Natural killer cell (primary cell): ENCODE results near the gene FANCI. TPM values are rescaled to one million over a fixed set of nuclear protein-coding genes. Genes with fewer than 3 reads are reported as not detected.
A peak's percentile ranks its signal among the peaks of the same experiment; 100 is the strongest.

Experiments
- ATAC-seq, 3 donors: fragments of 150-1000 bp in 2 of 3; fragments of 200-7000 bp in 1 of 3; cut with Tn5 transposase; 1 replicate in 1 of 3; 2 replicates in 2 of 3; pipeline ENCODE4 v1.10.0; 2021; ENCODE audit warnings: mild to moderate bottlenecking in 2 of 3, moderate library complexity in 2 of 3
- DNase-seq, 2 donors: peaks; one replicate each; pipeline versions ENCODE4 v3.0.0 to v3.0.0-alpha.2; 2013 to 2021; ENCODE audit warnings: mixed read lengths in 1 of 2
- H3K27ac ChIP-seq: one replicate; pipeline ENCODE4 v1.5.1; 2013; ENCODE audit warnings: mild to moderate bottlenecking, low read length
- H3K27me3 ChIP-seq: one replicate; pipeline ENCODE4 v1.6.1; 2013; ENCODE audit warnings: low read length; ENCODE audit not compliant: control insufficient read depth, insufficient read depth
- H3K36me3 ChIP-seq: one replicate; pipeline ENCODE4 v1.6.1; 2013; ENCODE audit warnings: low read length; ENCODE audit not compliant: control insufficient read depth, insufficient read depth
- H3K4me1 ChIP-seq: one replicate; pipeline ENCODE4 v1.6.1; 2013; ENCODE audit warnings: low read length; ENCODE audit not compliant: control insufficient read depth, insufficient read depth
- H3K4me3 ChIP-seq: one replicate; pipeline ENCODE4 v1.5.1; 2013; ENCODE audit warnings: low read length
- H3K9me3 ChIP-seq: one replicate; pipeline ENCODE4 v1.6.1; 2013; ENCODE audit warnings: low read length; ENCODE audit not compliant: control insufficient read depth, insufficient read depth
- H3K27ac Mint-ChIP-seq, 2 donors: one replicate each; pipeline ENCODE4 v1.8.0; 2022; ENCODE audit warnings: mild to moderate bottlenecking in 2 of 2, mixed read lengths in 2 of 2, moderate library complexity in 1 of 2
- H3K27me3 Mint-ChIP-seq, 2 donors: one replicate each; pipeline ENCODE4 v1.8.0; 2022; ENCODE audit warnings: low read depth in 2 of 2, mixed read lengths in 2 of 2
- H3K36me3 Mint-ChIP-seq: one replicate; pipeline ENCODE4 v1.8.0; 2022; ENCODE audit warnings: mixed read lengths
- H3K4me1 Mint-ChIP-seq, 2 donors: one replicate each; pipeline ENCODE4 v1.8.0; 2022; ENCODE audit warnings: mixed read lengths in 2 of 2
- H3K4me3 Mint-ChIP-seq: one replicate; pipeline ENCODE4 v1.8.0; 2022; ENCODE audit warnings: mild to moderate bottlenecking, moderate library complexity, mixed read lengths
- H3K9me3 Mint-ChIP-seq, 2 donors: one replicate each; pipeline ENCODE4 v1.8.0; 2022; ENCODE audit warnings: mixed read lengths in 2 of 2
- CTCF ChIP-seq: fragments of 200-600 bp; IDR thresholded peaks from one replicate; pipeline ENCODE4 v1.8.0; 2022; ENCODE audit warnings: antibody characterized with exemption
- WGBS: methylation state at CpG from one replicate; pipeline ENCODE4 v1.1.7; 2013; ENCODE audit warnings: missing lambda C conversion rate; ENCODE audit not compliant: insufficient coverage; 5-methylcytosine and 5-hydroxymethylcytosine counted together
- intact Hi-C: fragments of 100-400 bp; cut with micrococcal nuclease; formaldehyde crosslinking; loops from one replicate; pipeline ENCODE4 v1.14.2; 2022
- total RNA-seq, 4 donors: library from RNA; stranded (reverse); fragments of 120-200 nt in 1 of 4; gene quantifications; one replicate each; pipeline versions ENCODE4 v1.2.3 to v1.2.4, GENCODE V29; 2013 to 2022

Gene FANCI
- total RNA-seq, 3 donors from 2014 or later (not counting 1 experiment from before 2014, with no cell fraction given), result 22.3 to 27.9 (median 22.7) TPM

- intact Hi-C loops, result no loop called here
- peaks cover 70 to 80% of the 10 kb centered on the region in 2 donors for H3K27me3 Mint-ChIP-seq
- H3K27me3 ChIP-seq, result peaks cover 79% of the 10 kb centered on the region
- TF ChIP-seq CTCF, result no peak
- 12% methylated on average over 41 of the region's 41 CpGs for WGBS
- H3K9me3 Mint-ChIP-seq, result no peaks in the 10 kb centered on the region
- peaks cover 0 to 17% of the 10 kb centered on the region in 2 donors for H3K4me1 Mint-ChIP-seq
- ATAC-seq, result peak in 2 of 3 donors; percentile 51 to 56
- no peak overlapping the region for H3K27ac Mint-ChIP-seq
- H3K4me1 ChIP-seq, result peaks cover 21% of the 10 kb centered on the region
- no peaks in the 10 kb centered on the region for H3K36me3 ChIP-seq
- no peaks in the 10 kb centered on the region for H3K36me3 Mint-ChIP-seq
- no peak overlapping the region for H3K4me3 ChIP-seq
- peak; percentile 57 to 81 for DNase-seq
- H3K4me3 Mint-ChIP-seq, result peak overlapping the region; percentile 57
- no peaks in the 10 kb centered on the region for H3K9me3 ChIP-seq
- no peak overlapping the region for H3K27ac ChIP-seq
These were observed 117.8 kb downstream of the FANCI start for GRCh38 chr15:89361451-89362202.

- Histone ChIP-seq H3K4me1 (peaks cover 28% of the 10 kb centered on the region), H3K9me3 (no peaks in the 10 kb centered on the region), H3K4me3 (no peak overlapping the region), H3K27me3 (peaks cover 81% of the 10 kb centered on the region), H3K36me3 (no peaks in the 10 kb centered on the region), H3K27ac (no peak overlapping the region)
- 5% methylated on average over 73 of the region's 73 CpGs for WGBS
- ATAC-seq (no peak), DNase-seq (peak in 1 of 2 donors; percentile 50)
- Mint-ChIP-seq H3K27ac (no peak overlapping the region), H3K4me1 (peaks cover 0 to 22% of the 10 kb centered on the region in 2 donors), H3K36me3 (no peaks in the 10 kb centered on the region), H3K9me3 (no peaks in the 10 kb centered on the region), H3K27me3 (peaks cover 70 to 80% of the 10 kb centered on the region in 2 donors), H3K4me3 (no peak overlapping the region)
- intact Hi-C loops, result no loop called here
- no peak for TF ChIP-seq CTCF
These were observed 118.7 kb downstream of the FANCI start for GRCh38 chr15:89362203-89363101.

GRCh38 chr15:89363133-89363532 is 119.4 kb downstream of the FANCI start:
- H3K27me3 Mint-ChIP-seq, result peaks cover 69 to 75% of the 10 kb centered on the region in 2 donors
- Histone ChIP-seq H3K27me3 (peaks cover 76% of the 10 kb centered on the region), H3K27ac (no peak overlapping the region), H3K36me3 (no peaks in the 10 kb centered on the region), H3K4me1 (peaks cover 31% of the 10 kb centered on the region), H3K9me3 (no peaks in the 10 kb centered on the region), H3K4me3 (no peak overlapping the region)
- 8% methylated on average over 6 of the region's 6 CpGs for WGBS
- no peak for TF ChIP-seq CTCF
- H3K9me3 Mint-ChIP-seq, result no peaks in the 10 kb centered on the region
- no peak overlapping the region for H3K27ac Mint-ChIP-seq
- peaks cover 0 to 23% of the 10 kb centered on the region in 2 donors for H3K4me1 Mint-ChIP-seq
- H3K4me3 Mint-ChIP-seq, result peak overlapping the region; percentile 31
- DNase-seq, result no peak
- no peak for ATAC-seq
- intact Hi-C loops, result no loop called here
- H3K36me3 Mint-ChIP-seq, result no peaks in the 10 kb centered on the region
